Measurements from ENCODE around the gene DNAH3.
A peak's percentile ranks its signal among the peaks of the same experiment; 100 is the strongest.
"Not testable (repeated sequence)": the region's sequence is repeated elsewhere in the genome, so short reads cannot be mapped to it uniquely, and the experiment has no call there.

The DNAH3 gene

DNA sequence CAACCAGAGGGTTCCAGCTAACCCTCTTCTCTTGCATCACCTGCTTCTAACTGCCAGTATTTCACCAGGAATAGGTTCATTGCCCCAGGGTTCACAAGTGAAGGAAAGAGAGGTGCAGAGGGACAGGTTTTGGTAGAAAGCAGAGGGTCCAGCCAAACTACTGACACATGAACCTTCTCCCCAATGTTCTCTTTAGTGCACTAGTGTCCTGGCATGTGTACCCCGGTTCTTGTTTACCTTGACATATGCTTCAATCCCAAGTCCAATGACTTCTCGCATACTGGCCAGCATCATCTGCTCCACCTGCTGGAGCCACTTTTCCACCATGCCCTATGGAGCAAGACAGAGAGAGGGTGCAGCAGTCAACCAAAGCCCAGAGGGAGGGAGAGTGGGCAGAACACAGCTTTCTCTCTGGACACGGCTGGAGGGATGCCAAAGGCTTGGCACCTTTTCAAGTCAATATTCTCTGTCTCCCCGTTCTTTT, 90.6 kb downstream of the DNAH3 start:
- Histone ChIP-seq H3K36me3 (ENCODE audit: insufficient read depth, insufficient read length, low read length) (no peaks in the 10 kb centered on the region), H3K9ac (ENCODE audit: insufficient read length, low read depth) (no peak overlapping the region), H3K4me3 (ENCODE audit: insufficient read length, low read depth) (no peak overlapping the region), H3K4me1 (ENCODE audit: insufficient read depth, insufficient read length) (no peaks in the 10 kb centered on the region), H3K27me3 (ENCODE audit: insufficient read depth, insufficient read length) (no peaks in the 10 kb centered on the region), H3K9me3 (ENCODE audit: insufficient read depth, low read length) (peaks cover 7% of the 10 kb centered on the region; the same call in 1 of the 2 replicates)
- DNase-seq (ENCODE audit: low read depth, low spot score), result no peak
- no peak for TF ChIP-seq SUZ12 (IDR thresholded peaks at IDR 0.05; ENCODE audit: extremely low read depth, insufficient read depth, insufficient read length)
- no peak for TF ChIP-seq YY1 (IDR thresholded peaks at IDR 0.05; ENCODE audit: insufficient read depth, insufficient read length)
- no peak for TF ChIP-seq ZNF274 (IDR thresholded peaks at IDR 0.05; ENCODE audit: low read depth, low read length)

DNA sequence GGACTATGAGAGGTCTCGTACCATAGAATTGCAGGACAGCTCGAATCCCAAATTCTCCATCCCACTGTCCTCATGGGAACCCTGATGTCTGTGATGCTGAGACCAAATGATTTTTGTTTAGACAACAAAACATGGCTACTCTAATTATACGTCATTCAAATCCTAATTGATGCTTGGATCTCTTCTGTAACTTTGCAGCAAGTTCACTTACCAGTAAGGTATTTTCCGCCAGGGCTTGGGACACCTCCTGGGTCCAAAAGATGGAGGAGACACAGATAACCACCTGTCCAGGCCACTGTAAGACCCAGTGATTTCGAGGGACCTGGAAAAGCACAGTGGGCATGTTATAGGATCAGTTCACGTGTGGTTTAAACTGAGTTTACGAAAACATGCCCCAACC, 92.8 kb downstream of the DNAH3 start:
- H3K4me1 ChIP-seq (ENCODE audit: insufficient read depth, insufficient read length), result no peaks in the 10 kb centered on the region
- H3K27me3 ChIP-seq (ENCODE audit: insufficient read depth, insufficient read length), result no peaks in the 10 kb centered on the region
- no peak overlapping the region for H3K4me3 ChIP-seq (ENCODE audit: insufficient read length, low read depth)
- DNase-seq (ENCODE audit: low read depth, low spot score), result no peak
- H3K9ac ChIP-seq (ENCODE audit: insufficient read length, low read depth), result no peak overlapping the region
- H3K36me3 ChIP-seq (ENCODE audit: insufficient read depth, insufficient read length, low read length), result no peaks in the 10 kb centered on the region
- TF ChIP-seq YY1 (IDR thresholded peaks at IDR 0.05; ENCODE audit: insufficient read depth, insufficient read length) (no peak), SUZ12 (IDR thresholded peaks at IDR 0.05; ENCODE audit: extremely low read depth, insufficient read depth, insufficient read length) (no peak), ZNF274 (IDR thresholded peaks at IDR 0.05; ENCODE audit: low read depth, low read length) (no peak)
- no peaks in the 10 kb centered on the region for H3K9me3 ChIP-seq (ENCODE audit: insufficient read depth, low read length)

DNA sequence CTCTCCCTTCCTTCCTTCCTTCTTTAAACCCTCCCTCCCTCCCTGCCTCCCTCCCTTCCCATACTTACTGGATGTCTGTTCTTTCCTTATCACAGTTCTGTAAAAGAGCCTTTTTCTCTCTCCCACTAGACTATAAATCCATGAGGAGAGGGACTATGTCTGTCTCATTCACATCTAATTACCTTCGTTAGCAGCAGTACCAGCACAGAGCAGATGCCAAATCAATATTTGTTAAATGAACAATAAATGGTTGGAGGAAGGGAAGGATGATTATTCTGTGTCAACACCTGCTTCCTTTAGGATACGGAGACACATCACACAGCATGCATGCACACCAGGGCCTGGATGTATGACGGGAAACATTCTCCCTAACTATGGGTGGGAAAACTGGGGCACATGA, 94.2 kb downstream of the DNAH3 start:
- no peak overlapping the region for H3K9ac ChIP-seq (ENCODE audit: insufficient read length, low read depth)
- H3K36me3 ChIP-seq (ENCODE audit: insufficient read depth, insufficient read length, low read length), result no peaks in the 10 kb centered on the region
- no peaks in the 10 kb centered on the region for H3K9me3 ChIP-seq (ENCODE audit: insufficient read depth, low read length)
- DNase-seq (ENCODE audit: low read depth, low spot score), result no peak
- H3K27me3 ChIP-seq (ENCODE audit: insufficient read depth, insufficient read length), result no peaks in the 10 kb centered on the region
- TF ChIP-seq YY1 (IDR thresholded peaks at IDR 0.05; ENCODE audit: insufficient read depth, insufficient read length) (no peak), SUZ12 (IDR thresholded peaks at IDR 0.05; ENCODE audit: extremely low read depth, insufficient read depth, insufficient read length) (no peak), ZNF274 (IDR thresholded peaks at IDR 0.05; ENCODE audit: low read depth, low read length) (no peak)
- H3K4me3 ChIP-seq (ENCODE audit: insufficient read length, low read depth), result no peak overlapping the region
- H3K4me1 ChIP-seq (ENCODE audit: insufficient read depth, insufficient read length), result no peaks in the 10 kb centered on the region

DNA sequence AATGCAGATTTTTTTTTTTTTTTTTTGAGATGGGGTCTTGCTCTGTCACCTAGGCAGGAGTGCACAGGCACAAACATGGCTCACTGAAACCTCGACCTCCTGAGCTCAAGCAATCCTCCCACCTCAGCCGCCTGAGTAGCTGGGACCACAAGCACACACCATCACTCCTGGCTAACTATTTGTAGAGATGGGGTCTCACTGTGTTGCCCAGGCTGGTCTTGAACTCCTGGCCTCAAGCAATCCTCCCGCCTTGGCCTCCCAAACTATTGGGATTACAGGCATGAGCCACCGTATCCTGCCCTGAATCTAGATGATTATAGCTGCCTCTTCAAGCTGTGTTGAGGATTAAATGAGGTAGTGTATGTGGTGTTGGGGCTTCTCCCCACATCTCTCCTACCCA, 94.9 kb downstream of the DNAH3 start:
- H3K36me3 ChIP-seq (ENCODE audit: insufficient read depth, insufficient read length, low read length); H3K9me3 ChIP-seq (ENCODE audit: insufficient read depth, low read length); H3K4me1 ChIP-seq (ENCODE audit: insufficient read depth, insufficient read length): not testable (repeated sequence)

DNA sequence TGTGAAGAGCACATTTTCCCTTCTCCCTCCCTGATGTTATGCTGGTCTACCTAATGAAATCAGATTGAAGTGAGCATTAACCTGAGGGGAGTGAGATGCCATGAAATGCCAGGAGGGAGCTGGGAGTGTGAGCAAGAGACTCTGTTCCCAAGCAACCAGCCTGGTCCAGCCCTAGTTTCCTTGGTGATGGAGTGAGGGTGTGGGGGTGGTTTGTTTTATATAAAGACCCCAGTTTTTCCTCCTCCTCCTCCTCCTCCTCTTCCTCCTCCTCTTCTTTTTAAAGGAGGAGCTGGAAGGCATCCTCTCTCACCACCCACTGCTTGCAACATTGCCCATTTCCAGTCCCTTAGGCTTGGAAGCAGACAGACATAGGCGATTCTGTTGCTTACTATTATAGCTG, 97.1 kb downstream of the DNAH3 start:
- Histone ChIP-seq H3K27me3 (ENCODE audit: insufficient read depth, insufficient read length) (no peaks in the 10 kb centered on the region), H3K9ac (ENCODE audit: insufficient read length, low read depth) (no peak overlapping the region), H3K4me3 (ENCODE audit: insufficient read length, low read depth) (no peak overlapping the region), H3K4me1 (ENCODE audit: insufficient read depth, insufficient read length) (no peaks in the 10 kb centered on the region), H3K9me3 (ENCODE audit: insufficient read depth, low read length) (peaks cover 16% of the 10 kb centered on the region; the same call in 1 of the 2 replicates), H3K36me3 (ENCODE audit: insufficient read depth, insufficient read length, low read length) (no peaks in the 10 kb centered on the region)
- no peak for DNase-seq (ENCODE audit: low read depth, low spot score)
- TF ChIP-seq SUZ12 (IDR thresholded peaks at IDR 0.05; ENCODE audit: extremely low read depth, insufficient read depth, insufficient read length) (no peak), YY1 (IDR thresholded peaks at IDR 0.05; ENCODE audit: insufficient read depth, insufficient read length) (no peak), ZNF274 (IDR thresholded peaks at IDR 0.05; ENCODE audit: low read depth, low read length) (no peak)

More for the DNA sequence above, 94.9 kb downstream of the DNAH3 start:
- H3K27me3 ChIP-seq (ENCODE audit: insufficient read depth, insufficient read length); H3K4me3 ChIP-seq (ENCODE audit: insufficient read length, low read depth); DNase-seq (ENCODE audit: low read depth, low spot score); H3K9ac ChIP-seq (ENCODE audit: insufficient read length, low read depth): not testable (repeated sequence)

DNA sequence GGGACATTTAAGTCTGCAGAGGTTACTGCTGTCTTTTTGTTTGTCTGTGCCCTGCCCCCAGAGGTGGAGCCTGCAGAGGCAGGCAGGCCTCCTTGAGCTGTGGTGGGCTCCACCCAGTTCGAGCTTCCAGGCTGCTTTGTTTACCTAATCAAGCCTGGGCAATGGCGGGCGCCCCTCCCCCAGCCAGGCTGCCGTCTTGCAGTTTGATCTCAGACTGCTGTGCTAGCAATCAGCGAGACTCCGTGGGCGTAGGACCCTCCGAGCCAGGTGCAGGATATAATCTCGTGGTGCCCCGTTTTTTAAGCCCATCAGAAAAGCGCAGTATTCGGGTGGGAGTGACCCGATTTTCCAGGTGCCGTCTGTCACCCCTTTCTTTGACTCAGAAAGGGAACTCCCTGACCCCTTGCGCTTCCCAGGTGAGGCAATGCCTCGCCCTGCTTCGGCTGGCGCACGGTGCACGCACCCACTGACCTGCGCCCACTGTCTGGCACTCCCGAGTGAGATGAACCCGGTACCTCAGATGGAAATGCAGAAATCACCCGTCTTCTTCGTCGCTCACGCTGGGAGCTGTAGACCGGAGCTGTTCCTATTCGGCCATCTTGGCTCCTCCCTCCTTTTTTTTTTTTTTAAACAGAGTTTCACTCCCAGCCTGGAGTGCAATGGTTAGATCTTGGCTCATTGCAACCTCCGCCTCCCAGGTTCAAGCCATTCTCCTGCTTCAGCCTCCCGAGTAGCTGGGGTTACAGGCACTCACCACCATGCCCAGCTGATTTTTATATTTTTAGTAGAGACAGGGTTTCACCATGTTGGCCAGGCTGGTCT, 102.3 kb downstream of the DNAH3 start:
- peak overlapping the region; percentile 21 for H3K4me3 ChIP-seq (ENCODE audit: insufficient read length, low read depth)
- not testable (repeated sequence) for DNase-seq (ENCODE audit: low read depth, low spot score)

DNA sequence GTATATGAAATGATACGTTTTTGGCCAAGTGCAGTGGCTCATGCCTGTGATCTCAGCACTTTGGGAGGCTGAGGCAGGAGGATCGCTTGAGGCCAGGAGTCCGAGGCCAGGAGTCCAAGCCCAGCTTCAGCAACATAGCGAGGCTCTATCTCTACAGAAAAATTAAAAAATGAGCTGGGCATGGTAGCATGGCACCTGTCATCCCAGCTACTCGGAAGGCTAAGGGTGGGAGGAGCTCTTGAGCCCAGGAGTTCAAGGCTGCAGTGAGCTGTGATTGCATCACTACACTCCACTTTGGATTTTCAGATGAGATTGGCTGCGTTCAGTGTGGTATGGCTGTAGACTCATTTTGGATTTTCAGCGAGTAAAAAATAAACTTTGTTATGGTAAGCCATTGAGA, 112.4 kb downstream of the DNAH3 start:
- Histone ChIP-seq H3K9ac (ENCODE audit: insufficient read length, low read depth) (no peak overlapping the region), H3K36me3 (ENCODE audit: insufficient read depth, insufficient read length, low read length) (peaks cover 4% of the 10 kb centered on the region), H3K4me3 (ENCODE audit: insufficient read length, low read depth) (no peak overlapping the region), H3K27me3 (ENCODE audit: insufficient read depth, insufficient read length) (no peaks in the 10 kb centered on the region), H3K4me1 (ENCODE audit: insufficient read depth, insufficient read length) (no peaks in the 10 kb centered on the region), H3K9me3 (ENCODE audit: insufficient read depth, low read length) (no peaks in the 10 kb centered on the region; the same call in 1 of the 2 replicates)
- no peak for TF ChIP-seq SUZ12 (IDR thresholded peaks at IDR 0.05; ENCODE audit: extremely low read depth, insufficient read depth, insufficient read length)
- TF ChIP-seq ZNF274 (IDR thresholded peaks at IDR 0.05; ENCODE audit: low read depth, low read length), result no peak
- no peak for TF ChIP-seq YY1 (IDR thresholded peaks at IDR 0.05; ENCODE audit: insufficient read depth, insufficient read length)
- DNase-seq (ENCODE audit: low read depth, low spot score), result no peak

More for the DNA sequence above, 102.3 kb downstream of the DNAH3 start:
- H3K36me3 ChIP-seq (ENCODE audit: insufficient read depth, insufficient read length, low read length); H3K4me1 ChIP-seq (ENCODE audit: insufficient read depth, insufficient read length); H3K9ac ChIP-seq (ENCODE audit: insufficient read length, low read depth); H3K27me3 ChIP-seq (ENCODE audit: insufficient read depth, insufficient read length): not testable (repeated sequence)
- H3K9me3 ChIP-seq (ENCODE audit: insufficient read depth, low read length), result peaks cover 16% of the 10 kb centered on the region; the same call in 1 of the 2 replicates

Data from NT2/D1 (cell line).